C4-2B (cell line): ENCODE data around the gene LRRC4C.

ENCODE experiments used
- H3K27ac ChIP-seq: fragments of 450-650 bp; 2 replicates; pipeline ENCODE4 v1.5.1; 2017
- CTCF ChIP-seq: fragments of 450-650 bp; conservative IDR thresholded peaks from 2 replicates; pipeline ENCODE4 v1.5.1; 2017; ENCODE audit warnings: mild to moderate bottlenecking
- ZFX ChIP-seq: fragments of 450-650 bp; IDR thresholded peaks from 2 replicates; pipeline ENCODE4 v1.6.1; 2017

LRRC4C gene

DNA sequence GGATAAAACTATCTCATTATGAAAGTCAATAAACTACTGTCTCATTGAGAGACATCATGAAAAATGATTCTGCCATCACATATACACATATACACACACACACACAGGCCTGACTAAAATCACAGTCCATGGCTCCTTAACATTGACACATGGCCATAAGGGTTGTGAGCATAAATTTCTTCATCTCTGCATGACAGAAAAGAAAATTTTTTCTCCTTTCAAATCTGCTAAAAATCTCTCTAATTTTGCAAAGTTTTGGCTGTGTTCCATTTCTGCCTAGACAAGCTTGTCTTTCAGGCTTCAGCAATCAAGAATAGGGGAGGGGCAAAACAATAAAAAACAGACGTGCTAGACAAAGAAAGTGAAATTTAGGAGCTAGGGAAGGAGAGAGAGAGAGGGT lies 324.5 kb downstream of the LRRC4C start:
- TF ChIP-seq ZFX (no peak), CTCF (no peak)
- H3K27ac ChIP-seq: no peak overlapping the region

- no peak overlapping the region for H3K27ac ChIP-seq
- TF ChIP-seq ZFX: no peak
- no peak for TF ChIP-seq CTCF
Observed at GRCh38 chr11:41133023-41133422, 326.4 kb downstream of the LRRC4C start.

DNA sequence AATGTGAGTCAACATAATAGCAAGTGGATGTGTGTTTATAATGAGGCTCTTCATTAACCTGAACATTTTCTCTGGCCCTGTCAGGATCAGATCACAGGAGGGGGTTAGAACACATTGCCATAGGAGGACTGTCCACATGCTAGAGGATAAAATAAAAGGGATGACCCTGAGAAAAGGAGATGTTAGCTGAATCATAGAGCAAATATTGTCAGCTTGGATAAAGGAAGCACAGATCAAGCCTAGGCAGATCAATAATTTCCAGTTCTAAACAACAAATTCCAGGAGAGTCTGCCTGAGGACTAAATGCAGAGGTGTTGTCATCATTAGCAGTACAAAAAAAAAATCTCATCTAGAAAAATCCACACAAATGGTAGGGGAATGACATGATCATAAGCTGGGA lies 337.9 kb downstream of the LRRC4C start:
- TF ChIP-seq CTCF (no peak), ZFX (no peak)
- H3K27ac ChIP-seq: no peak overlapping the region

DNA sequence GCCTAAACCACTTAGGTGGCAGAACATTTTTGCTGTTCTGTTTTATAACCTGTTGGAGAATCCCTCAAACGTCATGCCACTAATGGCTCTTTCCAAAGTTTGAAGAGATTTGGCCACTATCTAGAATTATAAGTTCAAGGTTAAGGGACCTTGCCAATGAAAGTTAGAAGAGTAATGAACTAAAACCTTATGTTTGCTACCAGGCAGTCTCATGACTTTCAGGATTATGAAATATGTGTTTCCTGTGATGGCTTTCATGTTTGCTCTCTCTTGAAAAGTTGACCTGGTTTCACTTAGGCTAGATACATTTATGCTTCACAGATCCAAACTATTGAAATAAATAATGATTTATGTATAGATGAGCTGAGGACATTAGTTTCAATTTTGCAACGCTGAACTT lies 340.0 kb downstream of the LRRC4C start:
- TF ChIP-seq ZFX: no peak
- no peak for TF ChIP-seq CTCF
- no peak overlapping the region for H3K27ac ChIP-seq

DNA sequence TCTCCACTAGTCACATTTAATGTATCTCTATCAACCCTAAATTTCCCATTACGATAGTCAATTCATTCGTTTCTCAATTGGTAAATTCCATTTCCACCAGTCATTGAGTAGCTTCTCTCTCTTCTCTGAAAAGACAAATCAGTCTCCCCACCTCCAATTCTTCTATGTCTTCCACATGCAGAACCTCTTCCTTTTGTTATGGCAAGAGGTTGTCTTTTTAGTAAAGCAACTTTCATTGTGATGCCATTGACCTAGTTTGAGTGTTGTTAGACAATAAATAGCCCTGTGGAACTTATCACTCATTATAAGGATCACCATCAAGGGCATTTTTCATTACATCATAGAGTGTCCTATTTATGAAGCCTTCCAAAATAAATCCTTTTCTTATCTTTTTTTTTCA lies 340.9 kb downstream of the LRRC4C start:
- H3K27ac ChIP-seq: no peak overlapping the region
- TF ChIP-seq ZFX (no peak), CTCF (no peak)

GRCh38 chr11:41116970-41117369 lies 342.5 kb downstream of the LRRC4C start:
- TF ChIP-seq ZFX: no peak
- TF ChIP-seq CTCF: no peak
- H3K27ac ChIP-seq: no peak overlapping the region

DNA sequence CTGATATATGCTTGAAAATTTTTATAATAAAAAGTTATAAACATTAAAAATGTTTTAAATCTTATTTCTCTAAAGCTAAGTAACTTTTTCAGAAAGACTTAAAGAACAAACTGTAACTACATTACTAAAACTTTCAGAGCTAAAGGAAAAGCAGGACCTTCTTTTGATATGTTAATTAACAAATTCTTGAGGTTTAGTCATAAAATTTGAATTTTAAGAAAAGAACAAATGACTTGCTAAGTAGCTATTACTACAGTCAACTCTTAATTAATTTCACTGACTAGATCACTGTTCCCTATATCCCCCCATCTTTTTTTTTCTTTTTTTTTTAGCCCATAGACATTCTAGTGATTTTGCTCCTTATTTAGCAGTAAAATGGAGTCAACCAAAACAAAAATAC lies 344.4 kb downstream of the LRRC4C start:
- no peak overlapping the region for H3K27ac ChIP-seq
- no peak for TF ChIP-seq CTCF
- TF ChIP-seq ZFX: no peak
